A549 (cell line): ENCODE measurements around the gene STEAP1B.

Source experiments
- BCL3 ChIP-seq: fragments of >200 bp; sonication (Bioruptor Twin); formaldehyde crosslinking; IDR thresholded peaks from 3 replicates; pipeline ENCODE4 v1.6.1; 2016
- CBX2 ChIP-seq: fragments of 200-600 bp; sonication (generic); IDR thresholded peaks from 2 replicates; pipeline ENCODE4 v1.6.1; 2016; ENCODE audit warnings: low read depth, mild to moderate bottlenecking, borderline replicate concordance
- CEBPB ChIP-seq, 2 experiments: fragments of >200 bp in 1 of 2; sonication (Bioruptor Twin) in 1 of 2; formaldehyde crosslinking in 1 of 2; IDR thresholded peaks; 2 replicates each; pipeline ENCODE4 v1.6.1; 2012 to 2016
- CTCF ChIP-seq: fragments of >200 bp; sonication (Bioruptor Twin); formaldehyde crosslinking; IDR thresholded peaks from 3 replicates; pipeline ENCODE4 v1.5.1; 2016
- EP300 ChIP-seq, 2 experiments: fragments of >200 bp; sonication (Bioruptor Twin); formaldehyde crosslinking; IDR thresholded peaks; 2 replicates in 1 of 2; 3 replicates in 1 of 2; pipeline ENCODE4 v1.6.1; 2016 to 2017
- HDAC2 ChIP-seq: fragments of 200-600 bp; sonication (generic); IDR thresholded peaks from 2 replicates; pipeline ENCODE4 v1.6.1; 2016
- MAZ ChIP-seq: fragments of 150-350 bp; IDR thresholded peaks from 2 replicates; pipeline ENCODE4 v1.6.1; 2014; ENCODE audit warnings: antibody characterized with exemption, low read depth, low read length, borderline replicate concordance
- NPAS2 ChIP-seq: fragments of 250-450 bp; sonication (Bioruptor Pico); IDR thresholded peaks from 2 replicates; pipeline ENCODE4 v1.8.0; 2022; ENCODE audit warnings: mild to moderate bottlenecking, moderate library complexity, borderline replicate concordance
- POLR2A ChIP-seq: IDR thresholded peaks from 2 replicates; pipeline ENCODE4 v1.6.1; 2012; ENCODE audit warnings: mild to moderate bottlenecking, low read length
- POLR2AphosphoS2 ChIP-seq: conservative IDR thresholded peaks from 2 replicates; pipeline ENCODE4 v1.6.1; 2012; ENCODE audit warnings: low read length, improper control_type of control experiment, inconsistent platforms
- RCOR1 ChIP-seq: fragments of 150-350 bp; IDR thresholded peaks from 2 replicates; pipeline ENCODE4 v1.6.1; 2014; ENCODE audit warnings: antibody characterized with exemption, low read length, low read depth
- RNF2 ChIP-seq: fragments of 200-600 bp; sonication (generic); IDR thresholded peaks from 2 replicates; pipeline ENCODE4 v1.6.1; 2016; ENCODE audit warnings: low read depth, mild to moderate bottlenecking, antibody characterized with exemption, moderate library complexity, borderline replicate concordance
- SMC3 ChIP-seq: fragments of >200 bp; sonication (Bioruptor Twin); formaldehyde crosslinking; IDR thresholded peaks from 3 replicates; pipeline ENCODE4 v1.6.1; 2018; ENCODE audit warnings: inconsistent platforms

GRCh38 chr7:22372863-22373262 lies 127.1 kb downstream of the STEAP1B start:
- no peak for TF ChIP-seq CTCF
- TF ChIP-seq HDAC2 = no peak
- no peak for TF ChIP-seq POLR2A
- TF ChIP-seq SMC3 = no peak
- no peak for TF ChIP-seq RCOR1
- no peak for TF ChIP-seq CBX2
- TF ChIP-seq POLR2AphosphoS2 = no peak
- TF ChIP-seq MAZ = no peak
- no peak for TF ChIP-seq EP300 (IDR thresholded peaks at IDR 0.05)
- TF ChIP-seq BCL3 = no peak
- TF ChIP-seq NPAS2 (CRISPR knock-in tag) = no peak
- TF ChIP-seq CEBPB (IDR thresholded peaks at IDR 0.05) = no peak
- TF ChIP-seq RNF2 = no peak
